HepG2 (cell line): ENCODE data around the gene COLEC12. TPM values are rescaled to one million over a fixed set of nuclear protein-coding genes. Genes with fewer than 3 reads are reported as not detected.

Experiments
- ATAC-seq: fragments of 200-7000 bp; cut with Tn5 transposase; 3 replicates; pipeline ENCODE4 v1.9.1; 2020; ENCODE audit warnings: mild to moderate bottlenecking, moderate library complexity
- BruUV-seq: library from RNA; stranded (reverse); fragments of 400-500 nt; replicated peaks from 2 replicates; lab custom pipeline; 2021; lab: Mats Ljungman, UMichigan
- CTCF ChIA-PET: fragments of 300-600 bp; formaldehyde crosslinking; extraction: SDS; loops from one replicate; lab custom pipeline; 2021; ENCODE audit warnings: low total read pairs, inconsistent platforms, low intra/inter-chr PET ratio; lab: Yijun Ruan, JAX
- POLR2A ChIA-PET: fragments of 350-600 bp; sonication (Branson Sonifier 250); formaldehyde crosslinking; loops from one replicate; lab custom pipeline; 2020; ENCODE audit warnings: antibody characterized with exemption, inconsistent platforms; lab: Yijun Ruan, JAX
- DNase-seq: peaks from one replicate; pipeline ENCODE4 v3.0.0-alpha.2; 2015; ENCODE audit warnings: low spot score
- FAIRE-seq: peaks from 3 replicates; lab custom pipeline; 2011; peaks lifted over from hg19 to GRCh38; lab: Jason Lieb, UNC
- H2AFZ ChIP-seq: one replicate; pipeline ENCODE4 v1.6.1; 2011; ENCODE audit warnings: low read length, inconsistent platforms
- H3K27ac ChIP-seq: fragments of 300-600 bp; 3 replicates; pipeline ENCODE4 v1.8.0; 2011; ENCODE audit warnings: mixed run types, mild to moderate bottlenecking, mixed read lengths, low read length, inconsistent platforms; ENCODE audit not compliant: insufficient read depth; ENCODE audit errors: extremely low read length
- H3K27me3 ChIP-seq, 2 experiments: fragments of 200-600 bp in 1 of 2; 2 replicates in 1 of 2; 3 replicates in 1 of 2; pipeline versions ENCODE4 v1.6.0 to v1.8.0; 2011; ENCODE audit warnings: low read length in 2 of 2, mild to moderate bottlenecking in 2 of 2, moderate library complexity in 2 of 2, inconsistent platforms in 1 of 2; ENCODE audit not compliant: insufficient read depth in 2 of 2, control insufficient read depth in 1 of 2
- H3K36me3 ChIP-seq, 2 experiments: fragments of 200-600 bp in 1 of 2; replicated peaks in 1 of 2; 2 replicates in 1 of 2; 3 replicates in 1 of 2; pipeline versions ENCODE4 v1.5.1 to v1.8.0; 2011; ENCODE audit warnings: low read length in 2 of 2, inconsistent platforms in 1 of 2; ENCODE audit not compliant: insufficient read depth in 2 of 2, control insufficient read depth in 1 of 2
- H3K4me1 ChIP-seq: 2 replicates; pipeline ENCODE4 v1.5.1; 2012; ENCODE audit warnings: low read length, inconsistent platforms; ENCODE audit not compliant: insufficient read depth
- H3K4me2 ChIP-seq: 2 replicates; pipeline ENCODE4 v1.6.0; 2011; ENCODE audit warnings: low read depth, low read length, inconsistent platforms
- H3K4me3 ChIP-seq, 3 experiments: fragments of 200-600 bp in 1 of 3; sonication (generic), shearing (Covaris generic) in 1 of 3; replicated peaks in 1 of 3; 2 replicates each; pipeline ENCODE4 v1.5.1; 2011 to 2016; ENCODE audit warnings: low read length in 3 of 3, inconsistent platforms in 2 of 3, low read depth in 2 of 3, mild to moderate bottlenecking in 2 of 3, control low read depth in 1 of 3, mixed read lengths in 1 of 3; ENCODE audit not compliant: insufficient read depth in 1 of 3
- H3K79me2 ChIP-seq: one replicate; pipeline ENCODE4 v1.6.1; 2011; ENCODE audit warnings: low read length, inconsistent platforms; ENCODE audit not compliant: insufficient read depth
- H3K9ac ChIP-seq: 2 replicates; pipeline ENCODE4 v1.6.0; 2011; ENCODE audit warnings: mild to moderate bottlenecking, low read depth, low read length, inconsistent platforms; ENCODE audit not compliant: insufficient read depth
- H3K9me3 ChIP-seq: 2 replicates; pipeline ENCODE4 v1.5.1; 2012; ENCODE audit warnings: mild to moderate bottlenecking, low read length
- H4K20me1 ChIP-seq: 2 replicates; pipeline ENCODE4 v1.6.0; 2011; ENCODE audit warnings: inconsistent platforms, mild to moderate bottlenecking, low read length, moderate library complexity; ENCODE audit not compliant: insufficient read depth
- ARID3A ChIP-seq: IDR thresholded peaks from 2 replicates; pipeline ENCODE4 v1.6.1; 2012; ENCODE audit warnings: low read depth, low read length, improper control_type of control experiment
- EZH2 ChIP-seq: conservative IDR thresholded peaks from 2 replicates; pipeline ENCODE4 v1.6.1; 2012; ENCODE audit warnings: mild to moderate bottlenecking, low read depth, low read length, moderate library complexity
- JUN ChIP-seq: sonication (generic); formaldehyde crosslinking; IDR thresholded peaks from 2 replicates; pipeline ENCODE4 v1.4.0; 2020; ENCODE audit warnings: mild to moderate bottlenecking, missing genetic modification reagents
- KDM5A ChIP-seq: fragments of 200-600 bp; sonication (generic); IDR thresholded peaks from 2 replicates; pipeline ENCODE4 v1.7.0; 2018; ENCODE audit warnings: antibody characterized with exemption, mild to moderate bottlenecking, low read length, borderline replicate concordance
- KLF9 ChIP-seq: IDR thresholded peaks from 2 replicates; pipeline ENCODE4 v1.6.1; 2016; ENCODE audit warnings: low read depth
- ZNF816 ChIP-seq: sonication (generic); formaldehyde crosslinking; IDR thresholded peaks from 2 replicates; pipeline ENCODE4 v1.8.0; 2022; ENCODE audit warnings: missing genetic modification reagents, mild to moderate bottlenecking, borderline replicate concordance
- WGBS: methylation state at CpG from one replicate; pipeline ENCODE4 v1.1.6; 2017; ENCODE audit warnings: low lambda C conversion rate; 5-methylcytosine and 5-hydroxymethylcytosine counted together
- in situ Hi-C: cut with HindIII; loops from 2 replicates; pipeline ENCODE4 v1.10.0; 2017; ENCODE audit warnings: low pct_unique_long_range_greater_than_20kb; ENCODE audit not compliant: extremely low pct_ligation_motif_present
- intact Hi-C: fragments of 100-400 bp; cut with micrococcal nuclease; formaldehyde crosslinking; loops from one replicate; pipeline ENCODE4 v1.10.0; 2022; ENCODE audit not compliant: unreplicated experiment
- polyA plus RNA-seq, 8 experiments: library from polyadenylated mRNA; depleted of rRNA in 3 of 8; stranded (reverse) in 7 of 8; unstranded in 1 of 8; fragments of >200 nt; fragmentation: Illumina TruSeq in 4 of 8; extraction: Trizol in 4 of 8; gene quantifications; 2 replicates each; pipeline versions ENCODE4 v1.2.1 to v1.2.3, GENCODE V29; 2011 to 2016; ENCODE audit warnings: low read depth in 4 of 8, missing spikeins in 1 of 8, mixed read lengths in 1 of 8; ENCODE audit not compliant: insufficient read depth in 1 of 8
- total RNA-seq, 5 experiments: library from RNA; depleted of rRNA; stranded (reverse); fragments of >200 nt; fragmentation: Illumina TruSeq; extraction: Trizol; gene quantifications; 2 replicates each; pipeline ENCODE4 v1.2.3, GENCODE V29; 2016; ENCODE audit warnings: low read depth in 1 of 5

Gene COLEC12
- total and polyA plus RNA-seq, 2 of the 13 experiments (the other 11 are each of a cell fraction or from before 2014, with no cell fraction given) = 0.02 to 0.11 TPM

GRCh38 chr18:275486-275885 is 225.0 kb downstream of the COLEC12 start:
- Histone ChIP-seq H2AFZ (no peak overlapping the region), H3K4me3 (no peak overlapping the region), H3K9me3 (no peaks in the 10 kb centered on the region), H3K4me2 (no peak overlapping the region), H3K4me1 (peaks cover 1% of the 10 kb centered on the region; the same call in 1 of the 2 replicates), H3K27ac (no peak overlapping the region), H4K20me1 (no peaks in the 10 kb centered on the region), H3K9ac (no peak overlapping the region), H3K27me3 (no peaks in the 10 kb centered on the region), H3K36me3 (no peaks in the 10 kb centered on the region), H3K79me2 (no peaks in the 10 kb centered on the region)
- ATAC-seq (no peak), FAIRE-seq (no peak), DNase-seq (no peak)
- BruUV-seq = no TSS peak
- no peak for TF ChIP-seq ARID3A
- no peak for TF ChIP-seq EZH2
- no peak for TF ChIP-seq JUN
- no peak for TF ChIP-seq KLF9 (CRISPR knock-in tag)
- TF ChIP-seq KDM5A = no peak
- CTCF ChIA-PET = no interaction called here
- POLR2A ChIA-PET = no interaction called here
- in situ Hi-C loops = loop anchor here (10.0 kb wide), 1 partner anchor 339 kb away; no protein-coding TSS in a partner anchor
- 80% methylated on average over 2 of the region's 2 CpGs for WGBS
- intact Hi-C loops = no loop called here

GRCh38 chr18:274313-274712 is 226.2 kb downstream of the COLEC12 start:
- Histone ChIP-seq H3K9ac (no peak overlapping the region), H3K4me1 (peaks cover 13% of the 10 kb centered on the region), H3K4me2 (no peak overlapping the region), H2AFZ (no peak overlapping the region), H3K27me3 (no peaks in the 10 kb centered on the region), H3K27ac (no peak overlapping the region), H3K9me3 (no peaks in the 10 kb centered on the region), H3K4me3 (no peak overlapping the region), H4K20me1 (no peaks in the 10 kb centered on the region), H3K36me3 (no peaks in the 10 kb centered on the region), H3K79me2 (no peaks in the 10 kb centered on the region)
- intact Hi-C loops = no loop called here
- ATAC-seq (no peak), DNase-seq (no peak), FAIRE-seq (no peak)
- in situ Hi-C loops = loop anchor here (10.0 kb wide), 1 partner anchor 340 kb away; no protein-coding TSS in a partner anchor
- 58% methylated on average over 8 of the region's 8 CpGs for WGBS
- ChIA-PET POLR2A (no interaction called here), CTCF (no interaction called here)
- BruUV-seq = no TSS peak
- TF ChIP-seq ZNF816 = no peak
